HL-60 (cell line): ENCODE measurements around the gene FSIP1.

Experiments
- DNase-seq, 2 experiments: peaks; one replicate each; pipeline ENCODE4 v3.0.0-alpha.2; 2010 to 2020; ENCODE audit warnings: low read depth in 1 of 2, low spot score in 1 of 2
- H3K27ac ChIP-seq: fragments of 250-450 bp; sonication (Bioruptor Pico); replicated peaks from 2 replicates; pipeline ENCODE4 v1.5.1; 2020; ENCODE audit warnings: mild to moderate bottlenecking, moderate library complexity
- H3K27me3 ChIP-seq: fragments of 250-450 bp; sonication (Bioruptor Pico); 2 replicates; pipeline ENCODE4 v1.5.1; 2021; ENCODE audit warnings: mild to moderate bottlenecking, moderate library complexity; ENCODE audit not compliant: insufficient read depth, poor library complexity, severe bottlenecking
- H3K4me3 ChIP-seq: replicated peaks from 2 replicates; pipeline ENCODE4 v1.5.1; 2011; ENCODE audit warnings: mild to moderate bottlenecking, control low read depth, low read length; ENCODE audit not compliant: insufficient read depth
- CTCF ChIP-seq: IDR thresholded peaks from one replicate; pipeline ENCODE4 v1.5.1; 2011; ENCODE audit warnings: low read length, control low read depth, inconsistent platforms; ENCODE audit not compliant: insufficient read depth
- GABPA ChIP-seq: IDR thresholded peaks from 2 replicates; pipeline ENCODE4 v1.6.1; 2012; ENCODE audit warnings: low read depth
- POLR2AphosphoS5 ChIP-seq: IDR thresholded peaks from 2 replicates; pipeline ENCODE4 v1.6.1; 2012; ENCODE audit warnings: low read depth
- REST ChIP-seq: IDR thresholded peaks from 2 replicates; pipeline ENCODE4 v1.6.1; 2012; ENCODE audit warnings: low read depth; ENCODE audit not compliant: insufficient replicate concordance
- SPI1 ChIP-seq: IDR thresholded peaks from 2 replicates; pipeline ENCODE4 v1.6.1; 2012; ENCODE audit warnings: low read depth, mild to moderate bottlenecking, borderline replicate concordance

Gene FSIP1

GRCh38 chr15:39582286-39582976, 200.2 kb downstream of the FSIP1 start:
- H3K4me3 ChIP-seq: no peak overlapping the region
- H3K27ac ChIP-seq: no peak overlapping the region
- peaks cover 12% of the 10 kb centered on the region for H3K27me3 ChIP-seq
- no peak for DNase-seq
- TF ChIP-seq POLR2AphosphoS5 (no peak), CTCF (no peak), GABPA (no peak), SPI1 (no peak), REST (no peak)

- H3K4me3 ChIP-seq: peak overlapping the region; percentile 51
- H3K27me3 ChIP-seq: peaks cover 12% of the 10 kb centered on the region
- no peak overlapping the region for H3K27ac ChIP-seq
- TF ChIP-seq GABPA (no peak), REST (no peak)
- peak in 1 of 2 experiments; percentile 46 for DNase-seq
Observed at GRCh38 chr15:39581793-39582285, 200.8 kb downstream of the FSIP1 start.

- DNase-seq: no peak
- H3K27me3 ChIP-seq: peaks cover 12% of the 10 kb centered on the region
- H3K4me3 ChIP-seq: peak overlapping the region; percentile 51
- H3K27ac ChIP-seq: no peak overlapping the region
- TF ChIP-seq GABPA: no peak
- TF ChIP-seq POLR2AphosphoS5: no peak
- TF ChIP-seq CTCF: no peak
- TF ChIP-seq SPI1: no peak
- TF ChIP-seq REST: no peak
Observed at GRCh38 chr15:39581242-39581792, 201.3 kb downstream of the FSIP1 start.
